GM12864 (cell line): ENCODE data around the gene BTBD9.

ENCODE experiments used
- DNase-seq: peaks from one replicate; pipeline ENCODE4 v3.0.0-alpha.2; 2011; ENCODE audit warnings: low read depth
- H3K4me3 ChIP-seq: 2 replicates; pipeline ENCODE4 v1.5.1; 2011; ENCODE audit warnings: mild to moderate bottlenecking, low read depth, low read length, control low read depth
- CTCF ChIP-seq: IDR thresholded peaks from 2 replicates; pipeline ENCODE4 v1.5.1; 2011; ENCODE audit warnings: low read depth, mild to moderate bottlenecking, moderate library complexity, low read length, control low read depth, inconsistent platforms; ENCODE audit errors: missing control alignments

The BTBD9 gene

GRCh38 chr6:38209371-38210260 lies 430.1 kb downstream of the BTBD9 start:
- no peak for TF ChIP-seq CTCF
- H3K4me3 ChIP-seq = no peak overlapping the region
- no peak for DNase-seq

- no peak for TF ChIP-seq CTCF
- DNase-seq = no peak
- H3K4me3 ChIP-seq = no peak overlapping the region
These were observed 431.7 kb downstream of the BTBD9 start for GRCh38 chr6:38208028-38208427.

- no peak for DNase-seq
- no peak for TF ChIP-seq CTCF
These were observed 432.4 kb downstream of the BTBD9 start for GRCh38 chr6:38207375-38207774.

GRCh38 chr6:38198219-38198618 lies 441.5 kb downstream of the BTBD9 start:
- TF ChIP-seq CTCF = no peak
- no peak overlapping the region for H3K4me3 ChIP-seq

More at GRCh38 chr6:38207375-38207774, 432.4 kb downstream of the BTBD9 start:
- H3K4me3 ChIP-seq = no peak overlapping the region

GRCh38 chr6:38195113-38195635 lies 444.6 kb downstream of the BTBD9 start:
- no peak for TF ChIP-seq CTCF
- H3K4me3 ChIP-seq = no peak overlapping the region
- no peak for DNase-seq

More at GRCh38 chr6:38198219-38198618, 441.5 kb downstream of the BTBD9 start:
- no peak for DNase-seq

- no peak for TF ChIP-seq CTCF
These were observed 445.1 kb downstream of the BTBD9 start for GRCh38 chr6:38194589-38194988.

GRCh38 chr6:38194282-38194572 lies 445.5 kb downstream of the BTBD9 start:
- DNase-seq = no peak
- TF ChIP-seq CTCF = no peak
- no peak overlapping the region for H3K4me3 ChIP-seq

More at GRCh38 chr6:38194589-38194988, 445.1 kb downstream of the BTBD9 start:
- no peak for DNase-seq
- H3K4me3 ChIP-seq = no peak overlapping the region
